GM12872 (cell line): ENCODE data around the gene DRC1.

ENCODE experiments used
- TF ChIP-seq, protein P1 (sequence below): IDR thresholded peaks from 3 replicates; pipeline ENCODE4 v1.5.1; 2011; ENCODE audit warnings: low read depth, mild to moderate bottlenecking, low read length, moderate library complexity; ENCODE audit not compliant: insufficient read depth

The DRC1 gene

DNA sequence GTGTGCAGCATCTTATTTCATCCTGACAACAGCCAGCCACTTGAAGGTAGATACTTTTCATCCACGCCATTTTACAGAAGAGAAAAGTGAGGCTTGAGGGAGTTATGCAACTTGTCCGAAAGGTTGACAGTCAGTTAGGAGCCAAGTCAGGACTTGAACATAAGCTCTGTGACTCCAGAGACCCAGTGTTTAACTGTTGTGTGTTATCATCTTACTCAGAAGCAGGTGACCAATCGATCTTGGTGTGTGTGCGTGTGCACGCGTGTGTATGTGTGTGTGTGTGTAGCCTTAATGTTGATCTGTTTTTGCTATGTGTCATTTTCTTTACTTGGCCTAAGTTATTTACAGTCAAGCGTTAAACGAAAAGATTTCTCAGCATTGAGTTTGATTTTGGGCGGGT is 22.0 kb downstream of the DRC1 start:
- TF ChIP-seq, protein P1, sequence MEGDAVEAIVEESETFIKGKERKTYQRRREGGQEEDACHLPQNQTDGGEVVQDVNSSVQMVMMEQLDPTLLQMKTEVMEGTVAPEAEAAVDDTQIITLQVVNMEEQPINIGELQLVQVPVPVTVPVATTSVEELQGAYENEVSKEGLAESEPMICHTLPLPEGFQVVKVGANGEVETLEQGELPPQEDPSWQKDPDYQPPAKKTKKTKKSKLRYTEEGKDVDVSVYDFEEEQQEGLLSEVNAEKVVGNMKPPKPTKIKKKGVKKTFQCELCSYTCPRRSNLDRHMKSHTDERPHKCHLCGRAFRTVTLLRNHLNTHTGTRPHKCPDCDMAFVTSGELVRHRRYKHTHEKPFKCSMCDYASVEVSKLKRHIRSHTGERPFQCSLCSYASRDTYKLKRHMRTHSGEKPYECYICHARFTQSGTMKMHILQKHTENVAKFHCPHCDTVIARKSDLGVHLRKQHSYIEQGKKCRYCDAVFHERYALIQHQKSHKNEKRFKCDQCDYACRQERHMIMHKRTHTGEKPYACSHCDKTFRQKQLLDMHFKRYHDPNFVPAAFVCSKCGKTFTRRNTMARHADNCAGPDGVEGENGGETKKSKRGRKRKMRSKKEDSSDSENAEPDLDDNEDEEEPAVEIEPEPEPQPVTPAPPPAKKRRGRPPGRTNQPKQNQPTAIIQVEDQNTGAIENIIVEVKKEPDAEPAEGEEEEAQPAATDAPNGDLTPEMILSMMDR, result no peak

DNA sequence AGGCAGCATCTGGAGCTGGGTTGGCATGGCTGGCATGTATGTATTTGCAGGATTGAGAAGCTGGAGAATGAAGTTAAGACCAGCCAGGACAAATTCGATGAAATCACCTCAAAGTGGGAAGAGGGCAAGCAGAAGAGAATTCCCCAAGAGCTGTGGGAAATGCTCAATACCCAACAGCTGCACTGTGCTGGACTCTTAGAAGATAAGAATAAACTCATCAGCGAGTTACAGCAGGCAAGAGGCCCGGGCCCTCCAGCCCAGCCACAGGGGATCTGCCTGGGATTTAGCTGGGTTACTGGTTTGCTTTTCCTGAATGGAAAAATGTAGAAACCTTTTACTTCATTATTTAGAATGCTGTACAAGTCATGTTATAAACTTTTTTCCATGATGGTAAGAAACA is 22.5 kb downstream of the DRC1 start:
- TF ChIP-seq, protein P1, result no peak

DNA sequence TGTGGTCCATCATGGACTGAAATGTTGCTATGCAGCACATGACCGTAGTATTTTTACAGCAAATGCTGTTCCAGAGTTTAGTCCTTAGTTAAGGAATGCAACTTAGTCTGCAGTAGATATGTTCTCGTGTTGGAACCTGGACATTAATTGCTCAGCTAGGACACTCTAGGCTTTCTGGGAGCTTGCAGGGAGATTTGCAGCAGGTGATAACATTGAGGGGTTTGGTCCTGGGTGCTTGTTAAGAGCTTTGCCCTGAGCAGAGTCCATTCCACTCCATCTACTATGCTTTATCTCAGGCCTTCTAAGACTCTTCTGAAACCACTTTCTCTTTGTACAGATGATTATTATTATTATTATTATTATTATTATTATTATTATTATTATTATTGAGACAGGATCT is 27.1 kb downstream of the DRC1 start:
- TF ChIP-seq, protein P1, result no peak

DNA sequence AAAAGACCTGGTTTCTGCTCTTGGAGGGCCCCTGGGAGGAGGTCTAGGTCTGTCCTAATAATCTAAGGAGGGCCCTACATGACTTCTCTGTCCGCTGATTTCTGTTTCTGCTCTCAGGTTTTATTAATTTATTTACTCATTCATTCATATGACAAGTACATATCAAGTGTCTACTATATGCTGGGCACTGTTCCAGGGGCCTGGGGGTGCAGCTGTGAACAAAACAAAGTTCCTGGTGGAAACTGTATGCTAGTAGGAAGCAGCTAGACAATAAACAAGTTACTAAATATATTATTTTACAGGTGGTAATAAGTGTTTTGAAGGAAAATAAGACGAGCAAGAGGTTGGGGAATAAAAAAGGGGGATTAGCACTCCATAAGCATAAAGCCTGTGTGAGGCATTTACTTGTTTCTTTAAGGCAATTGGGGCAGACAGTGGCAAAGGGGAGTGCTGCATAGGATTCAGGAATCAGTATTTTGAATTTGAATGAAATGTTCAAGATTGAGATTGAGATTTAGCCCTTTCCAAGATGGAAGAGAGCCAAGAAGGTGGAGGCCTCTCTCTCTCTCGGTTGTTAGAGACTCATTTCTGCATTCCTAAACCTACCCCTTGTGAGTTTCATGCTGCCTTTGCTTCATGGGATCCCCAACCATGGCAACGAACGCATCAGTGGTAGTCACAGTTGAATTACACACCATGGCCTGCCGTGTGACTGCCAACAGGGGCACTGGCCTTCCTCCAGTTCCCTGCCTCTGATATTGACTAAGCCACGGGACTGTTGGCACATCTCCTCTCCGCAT is 28.3 kb downstream of the DRC1 start:
- TF ChIP-seq, protein P1, result no peak

DNA sequence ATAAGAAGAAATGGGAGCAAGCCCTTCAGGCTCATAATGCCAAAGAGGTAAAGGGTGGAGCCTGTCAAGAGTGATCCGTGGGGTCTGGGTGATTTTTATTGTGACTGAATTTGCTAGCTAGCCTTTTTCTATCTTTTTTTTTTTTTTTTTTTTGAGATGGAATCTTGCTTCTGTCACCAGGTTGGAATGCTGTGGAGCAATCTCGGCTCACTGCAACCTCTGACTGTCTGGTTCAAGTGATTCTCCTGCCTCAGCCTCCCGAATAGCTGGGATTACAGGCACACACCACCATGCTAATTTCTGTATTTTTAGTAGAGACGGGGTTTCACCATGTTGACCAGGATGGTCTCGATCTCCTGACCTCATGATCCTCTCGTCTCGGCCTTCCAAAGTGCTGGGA is 29.1 kb downstream of the DRC1 start:
- TF ChIP-seq, protein P1, result no peak

DNA sequence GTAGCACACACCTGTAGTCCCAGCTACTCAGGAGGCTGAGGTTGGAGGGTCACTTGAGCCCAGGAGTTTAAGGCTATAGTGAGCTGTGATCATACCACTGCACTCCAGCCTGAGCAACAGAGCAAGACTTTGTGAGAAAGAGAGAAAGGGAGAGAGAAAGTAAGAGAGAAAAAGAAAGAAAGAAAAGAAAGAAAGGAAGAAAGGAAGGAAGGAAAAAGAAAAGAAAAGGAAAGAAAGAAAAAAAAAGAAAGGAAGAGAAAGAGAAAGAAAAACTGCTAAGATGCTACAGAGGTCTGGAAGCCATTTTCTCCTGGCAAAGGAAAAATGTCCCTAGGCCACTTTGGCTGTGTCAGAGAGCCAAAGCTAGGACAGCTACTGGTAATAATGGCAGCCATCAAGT is 30.6 kb downstream of the DRC1 start:
- TF ChIP-seq, protein P1, result no peak

DNA sequence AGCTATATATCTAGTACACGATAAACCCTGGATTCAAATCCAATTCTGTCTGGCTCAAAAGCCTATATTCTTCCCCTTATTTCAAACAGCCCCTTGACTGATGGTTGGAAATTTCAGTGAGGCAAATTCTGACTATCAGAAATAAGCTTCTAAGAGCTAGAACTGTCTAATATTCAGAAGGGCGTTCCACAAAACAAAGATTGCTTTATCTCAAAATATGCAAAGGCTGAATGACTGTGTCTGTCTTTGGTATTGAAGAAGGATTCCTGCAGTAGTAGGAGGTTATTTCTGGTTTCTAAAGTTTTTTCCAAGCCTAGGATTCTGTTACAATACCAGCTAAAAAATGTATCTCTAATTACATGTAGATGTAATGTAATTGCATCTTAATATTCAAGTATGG is 31.1 kb downstream of the DRC1 start:
- TF ChIP-seq, protein P1, result no peak
